ENCODE measurements around the gene AKAP17A. TPM values are rescaled to one million over a fixed set of nuclear protein-coding genes. Genes with fewer than 3 reads are reported as not detected.
A peak's percentile ranks its signal among the peaks of the same experiment; 100 is the strongest.

Gene AKAP17A
- total and polyA plus RNA-seq, 9 of the 15 experiments (the other 6 are each of a cell fraction or from before 2014, with no cell fraction given): 1.2 to 29.5 (median 8.2) TPM

- TF ChIP-seq CREM (IDR thresholded peaks at IDR 0.05; ENCODE audit: low read depth) (peak; percentile 92), HCFC1 (IDR thresholded peaks at IDR 0.05; ENCODE audit: low read depth, low read length) (peak; percentile 76), SMARCE1 (IDR thresholded peaks at IDR 0.05) (no peak), POLR2H (tag; IDR thresholded peaks at IDR 0.05; ENCODE audit: low read depth) (0 out of 2 replicates have a peak, but pooled peaks have one; percentile 28), ZBTB2 (IDR thresholded peaks at IDR 0.05) (peak; percentile 91), ATF6 (CRISPR knock-in tag; IDR thresholded peaks at IDR 0.05) (no peak), NR2C2 (CRISPR knock-in tag; IDR thresholded peaks at IDR 0.05) (no peak), NR2C2 (tag; IDR thresholded peaks at IDR 0.05) (peak; percentile 96), ZNF354B (CRISPR knock-in tag; IDR thresholded peaks at IDR 0.05) (no peak), ZNF311 (CRISPR knock-in tag; IDR thresholded peaks at IDR 0.05) (no peak), CTCFL (IDR thresholded peaks at IDR 0.05; ENCODE audit: borderline replicate concordance, insufficient read depth, low read depth, low read length, poor library complexity, severe bottlenecking) (peak; percentile 22), ZNF280B (CRISPR knock-in tag; IDR thresholded peaks at IDR 0.05) (no peak), FUS (optimal IDR thresholded peaks at IDR 0.05; ENCODE audit: low read depth, low read length) (no peak), ZBTB5 (IDR thresholded peaks at IDR 0.05) (no peak), ZNF23 (CRISPR knock-in tag; IDR thresholded peaks at IDR 0.05) (no peak), BCOR (IDR thresholded peaks at IDR 0.05) (no peak), HMGN3 (IDR thresholded peaks at IDR 0.05; ENCODE audit: borderline replicate concordance, extremely low read depth, insufficient read length, low read depth, low read length) (peak; percentile 58), HEY1 (CRISPR knock-in tag; IDR thresholded peaks at IDR 0.05; ENCODE audit: borderline replicate concordance) (no peak), NR3C1 (CRISPR knock-in tag; IDR thresholded peaks at IDR 0.05) (no peak), PML (IDR thresholded peaks at IDR 0.05; ENCODE audit: low read length) (0 out of 2 replicates have a peak, but pooled peaks have one; percentile 20)
These were observed at the start of gene AKAP17A (continued) for GRCh38 chrX:1591102-1591862.
